Large intestine (tissue), 3 donors: ENCODE results near the gene OTOS. TPM values are rescaled to one million over a fixed set of nuclear protein-coding genes. Genes with fewer than 3 reads are reported as not detected.

Source experiments
- DNase-seq, 2 donors: peaks; one replicate each; pipeline versions ENCODE4 v3.0.0 to v3.0.0-alpha.2; 2013
- H3K27ac ChIP-seq: one replicate; pipeline ENCODE4 v1.5.1; 2013; ENCODE audit warnings: low read length
- H3K27me3 ChIP-seq: 2 replicates; pipeline ENCODE4 v1.6.1; 2013; ENCODE audit warnings: low read length; ENCODE audit not compliant: control insufficient read depth, insufficient read depth
- H3K36me3 ChIP-seq: 2 replicates; pipeline ENCODE4 v1.6.1; 2013; ENCODE audit warnings: low read length; ENCODE audit not compliant: control insufficient read depth, insufficient read depth
- H3K4me1 ChIP-seq: one replicate; pipeline ENCODE4 v1.6.1; 2013; ENCODE audit warnings: low read length; ENCODE audit not compliant: control insufficient read depth, insufficient read depth
- H3K4me3 ChIP-seq: one replicate; pipeline ENCODE4 v1.5.1; 2013; ENCODE audit warnings: low read length
- H3K9me3 ChIP-seq: one replicate; pipeline ENCODE4 v1.6.1; 2013; ENCODE audit warnings: mild to moderate bottlenecking, low read depth, low read length, moderate library complexity; ENCODE audit not compliant: control insufficient read depth
- WGBS: methylation state at CpG from one replicate; pipeline ENCODE4 v1.1.5; 2013; ENCODE audit warnings: low lambda C conversion rate; ENCODE audit not compliant: insufficient coverage; 5-methylcytosine and 5-hydroxymethylcytosine counted together
- polyA plus RNA-seq: library from polyadenylated mRNA; unstranded; fragments of 120-200 nt; gene quantifications from one replicate; pipeline ENCODE4 v1.2.1, GENCODE V29; 2013

The OTOS gene
- polyA plus RNA-seq, 1 donor = not detected

- H3K27me3 ChIP-seq = no peaks in the 10 kb centered on the region
- WGBS = no CpG with 5 or more reads among the region's 3 CpGs
- no peaks in the 10 kb centered on the region for H3K4me1 ChIP-seq
- no peak overlapping the region for H3K4me3 ChIP-seq
- no peaks in the 10 kb centered on the region for H3K9me3 ChIP-seq
- H3K27ac ChIP-seq = no peak overlapping the region
- DNase-seq = no peak
- no peaks in the 10 kb centered on the region for H3K36me3 ChIP-seq
Measured at GRCh38 chr2:240153418-240153817, 13.0 kb upstream of the OTOS start.

DNA sequence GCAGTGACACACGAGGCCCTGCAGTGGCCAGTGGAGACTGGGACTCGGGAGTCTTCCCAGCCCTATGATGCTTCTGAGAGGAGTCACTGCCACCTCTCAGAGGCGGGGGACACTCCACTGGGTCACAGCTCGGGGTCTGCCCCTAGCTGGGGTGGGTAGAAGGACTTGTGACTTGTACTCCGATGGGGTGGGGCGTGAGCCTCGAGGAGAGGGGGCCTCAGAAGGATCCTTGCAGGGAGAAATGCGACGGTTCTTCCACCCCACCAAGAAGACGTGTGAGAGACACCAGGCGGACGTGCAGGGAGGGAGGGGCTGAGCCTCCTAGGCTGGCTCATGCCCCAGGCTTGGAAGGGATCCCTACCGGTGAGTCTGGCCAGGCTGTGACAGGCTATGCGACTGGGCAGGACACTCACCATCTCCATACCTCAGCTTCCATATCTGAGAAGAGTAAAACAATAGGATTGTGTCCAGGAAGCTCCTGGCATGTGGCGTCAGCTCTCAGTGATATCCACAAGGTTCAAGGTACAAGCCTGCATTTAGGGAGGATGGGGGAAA is 11.1 kb upstream of the OTOS start:
- Histone ChIP-seq H3K27me3 (no peaks in the 10 kb centered on the region), H3K4me3 (no peak overlapping the region), H3K9me3 (peaks cover 6% of the 10 kb centered on the region), H3K27ac (no peak overlapping the region), H3K4me1 (no peaks in the 10 kb centered on the region), H3K36me3 (no peaks in the 10 kb centered on the region)
- no peak for DNase-seq
- no CpG with 5 or more reads among the region's 15 CpGs for WGBS

GRCh38 chr2:240149943-240150784 is 9.7 kb upstream of the OTOS start:
- Histone ChIP-seq H3K4me1 (no peaks in the 10 kb centered on the region), H3K27me3 (no peaks in the 10 kb centered on the region), H3K4me3 (no peak overlapping the region), H3K36me3 (no peaks in the 10 kb centered on the region), H3K9me3 (peaks cover 6% of the 10 kb centered on the region), H3K27ac (no peak overlapping the region)
- no peak for DNase-seq
- WGBS = no CpG with 5 or more reads among the region's 12 CpGs

DNA sequence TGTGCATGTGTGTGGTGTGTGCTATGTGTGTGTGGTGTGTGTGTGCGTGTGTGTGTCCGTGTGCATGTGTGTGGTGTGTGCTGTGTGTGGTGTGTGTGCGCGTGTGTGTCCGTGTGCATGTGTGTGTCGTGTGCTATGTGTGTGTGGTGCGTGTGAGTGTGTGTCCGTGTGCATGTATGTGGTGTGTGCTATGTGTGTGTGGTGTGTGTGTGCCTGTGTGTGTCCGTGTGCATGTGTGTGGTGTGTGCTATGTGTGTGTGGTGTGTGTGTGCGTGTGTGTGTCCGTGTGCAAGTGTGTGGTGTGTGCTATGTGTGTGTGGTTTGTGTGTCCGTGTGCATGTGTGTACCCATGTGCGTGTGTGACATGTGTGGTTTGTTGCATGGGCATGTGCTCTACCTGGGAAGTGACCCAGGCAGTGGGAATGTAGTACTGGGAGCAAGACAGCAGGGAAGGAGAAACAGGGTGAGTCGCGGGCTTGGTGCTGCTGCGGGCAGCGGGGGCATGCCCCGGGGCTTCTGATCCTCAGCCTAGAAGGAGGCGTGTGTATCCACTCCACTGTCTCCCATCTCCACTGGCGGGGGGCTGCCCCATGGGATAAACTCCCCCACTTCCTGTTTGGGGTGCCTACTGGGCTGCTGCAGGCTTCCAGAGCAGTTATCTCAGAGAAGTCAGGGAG is 7.6 kb upstream of the OTOS start:
- Histone ChIP-seq H3K4me1 (no peaks in the 10 kb centered on the region), H3K9me3 (peaks cover 6% of the 10 kb centered on the region), H3K4me3 (no peak overlapping the region), H3K27ac (no peak overlapping the region), H3K27me3 (no peaks in the 10 kb centered on the region), H3K36me3 (no peaks in the 10 kb centered on the region)
- WGBS = no CpG with 5 or more reads among the region's 20 CpGs
- DNase-seq = no peak

GRCh38 chr2:240147382-240147781 is 6.9 kb upstream of the OTOS start:
- no peaks in the 10 kb centered on the region for H3K27me3 ChIP-seq
- no peak overlapping the region for H3K27ac ChIP-seq
- no peak for DNase-seq
- H3K36me3 ChIP-seq = no peaks in the 10 kb centered on the region
- H3K4me3 ChIP-seq = no peak overlapping the region
- H3K9me3 ChIP-seq = peaks cover 6% of the 10 kb centered on the region
- no peaks in the 10 kb centered on the region for H3K4me1 ChIP-seq
- no CpG with 5 or more reads among the region's 5 CpGs for WGBS

GRCh38 chr2:240146627-240147278 is 6.3 kb upstream of the OTOS start:
- H3K4me3 ChIP-seq = no peak overlapping the region
- DNase-seq = no peak
- H3K27ac ChIP-seq = no peak overlapping the region
- H3K27me3 ChIP-seq = peaks cover under 1% of the 10 kb centered on the region
- H3K9me3 ChIP-seq = peaks cover 6% of the 10 kb centered on the region
- no peaks in the 10 kb centered on the region for H3K4me1 ChIP-seq
- no CpG with 5 or more reads among the region's 12 CpGs for WGBS
- no peaks in the 10 kb centered on the region for H3K36me3 ChIP-seq

- no CpG with 5 or more reads among the region's 10 CpGs for WGBS
- no peak overlapping the region for H3K27ac ChIP-seq
- no peaks in the 10 kb centered on the region for H3K4me1 ChIP-seq
- peaks cover 3% of the 10 kb centered on the region for H3K27me3 ChIP-seq
- DNase-seq = no peak
- H3K4me3 ChIP-seq = no peak overlapping the region
- H3K36me3 ChIP-seq = no peaks in the 10 kb centered on the region
- peaks cover 6% of the 10 kb centered on the region for H3K9me3 ChIP-seq
Measured at GRCh38 chr2:240146141-240146561, 5.7 kb upstream of the OTOS start.

DNA sequence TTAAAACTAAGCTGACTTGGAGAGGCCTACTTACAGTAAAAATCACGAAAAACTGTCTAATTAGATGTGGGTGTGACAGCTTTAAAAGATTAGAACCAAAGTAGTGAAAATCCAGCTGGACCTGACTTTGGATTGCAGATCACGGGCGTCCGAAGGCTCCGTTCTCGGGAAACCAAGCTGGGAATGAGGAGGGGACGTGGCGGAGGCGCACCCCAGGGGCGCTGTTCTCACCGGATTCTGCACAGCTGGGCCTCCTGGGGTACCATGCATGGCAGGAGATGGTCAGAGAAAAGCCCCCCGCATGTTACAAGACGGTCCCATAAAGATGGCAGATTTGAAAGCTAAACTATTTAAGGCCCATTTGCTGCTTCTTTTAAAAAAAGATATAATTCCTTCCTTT is 5.0 kb upstream of the OTOS start:
- no peaks in the 10 kb centered on the region for H3K4me1 ChIP-seq
- no peak overlapping the region for H3K4me3 ChIP-seq
- peaks cover 6% of the 10 kb centered on the region for H3K9me3 ChIP-seq
- peaks cover 9% of the 10 kb centered on the region for H3K27me3 ChIP-seq
- no peaks in the 10 kb centered on the region for H3K36me3 ChIP-seq
- no peak for DNase-seq
- no peak overlapping the region for H3K27ac ChIP-seq
- WGBS = no CpG with 5 or more reads among the region's 13 CpGs

- Histone ChIP-seq H3K4me3 (no peak overlapping the region), H3K4me1 (no peaks in the 10 kb centered on the region), H3K27ac (no peak overlapping the region), H3K9me3 (peaks cover 6% of the 10 kb centered on the region), H3K27me3 (peaks cover 15% of the 10 kb centered on the region), H3K36me3 (no peaks in the 10 kb centered on the region)
- WGBS = no CpG with 5 or more reads among the region's 20 CpGs
- no peak for DNase-seq
Measured at GRCh38 chr2:240144649-240145261, 4.3 kb upstream of the OTOS start.
